IMR-90 (cell line): ENCODE results near the gene EDARADD.

ENCODE experiments used
- BHLHE40 ChIP-seq: fragments of 150-350 bp; IDR thresholded peaks from 2 replicates; pipeline ENCODE4 v1.6.1; 2016; ENCODE audit warnings: mild to moderate bottlenecking, low read depth, low read length
- CEBPB ChIP-seq: IDR thresholded peaks from 2 replicates; pipeline ENCODE4 v1.6.1; 2012; ENCODE audit warnings: low read depth, low read length, improper control_type of control experiment
- CHD1 ChIP-seq: IDR thresholded peaks from 2 replicates; pipeline ENCODE4 v1.6.1; 2012; ENCODE audit warnings: low read depth, low read length, improper control_type of control experiment
- CTCF ChIP-seq: conservative IDR thresholded peaks from 2 replicates; pipeline ENCODE4 v1.5.1; 2012; ENCODE audit warnings: mild to moderate bottlenecking, low read depth, low read length, improper control_type of control experiment
- FOS ChIP-seq: fragments of 150-350 bp; IDR thresholded peaks from 2 replicates; pipeline ENCODE4 v1.6.1; 2016; ENCODE audit warnings: low read depth, low read length
- MAZ ChIP-seq: IDR thresholded peaks from 2 replicates; pipeline ENCODE4 v1.6.1; 2012; ENCODE audit warnings: low read depth, mild to moderate bottlenecking, low read length, improper control_type of control experiment, moderate library complexity, borderline replicate concordance
- MXI1 ChIP-seq: IDR thresholded peaks from 2 replicates; pipeline ENCODE4 v1.6.1; 2012; ENCODE audit warnings: low read depth, mild to moderate bottlenecking, low read length, moderate library complexity, borderline replicate concordance
- NFE2L2 ChIP-seq: fragments of 150-350 bp; IDR thresholded peaks from 2 replicates; pipeline ENCODE4 v1.6.1; 2016; ENCODE audit warnings: low read depth, mild to moderate bottlenecking, low read length
- POLR2A ChIP-seq: IDR thresholded peaks from 2 replicates; pipeline ENCODE4 v1.6.1; 2012; ENCODE audit warnings: mild to moderate bottlenecking, low read depth, low read length
- RAD21 ChIP-seq: IDR thresholded peaks from 2 replicates; pipeline ENCODE4 v1.6.1; 2012; ENCODE audit warnings: low read length, improper control_type of control experiment
- RCOR1 ChIP-seq: IDR thresholded peaks from 2 replicates; pipeline ENCODE4 v1.6.1; 2012; ENCODE audit warnings: mild to moderate bottlenecking, low read length, improper control_type of control experiment; ENCODE audit not compliant: insufficient replicate concordance
- RFX5 ChIP-seq: IDR thresholded peaks from 2 replicates; pipeline ENCODE4 v1.8.0; 2012; ENCODE audit warnings: low read depth, mild to moderate bottlenecking, low read length, moderate library complexity
- USF2 ChIP-seq: fragments of 150-350 bp; IDR thresholded peaks from 2 replicates; pipeline ENCODE4 v1.6.1; 2017; ENCODE audit warnings: mild to moderate bottlenecking, antibody characterized with exemption, low read length, low read depth

- no peak for TF ChIP-seq RAD21
- no peak for TF ChIP-seq POLR2A
- TF ChIP-seq FOS, result no peak
- TF ChIP-seq CTCF, result no peak
- no peak for TF ChIP-seq BHLHE40
- no peak for TF ChIP-seq CHD1
- TF ChIP-seq USF2, result no peak
- no peak for TF ChIP-seq NFE2L2
- TF ChIP-seq MXI1, result no peak
- TF ChIP-seq CEBPB, result no peak
- no peak for TF ChIP-seq RFX5
- TF ChIP-seq MAZ, result no peak
- no peak for TF ChIP-seq RCOR1
Measured at GRCh38 chr1:236391008-236391407, 3.1 kb upstream of the EDARADD start.
